NCI-H1092 (cell line): Measurements from ENCODE around the gene PPP1R8.

Experiments used
- DNase-seq: peaks from one replicate; lab custom pipeline; 2025; lab: John Stamatoyannopoulos, UW

PPP1R8 gene

DNA sequence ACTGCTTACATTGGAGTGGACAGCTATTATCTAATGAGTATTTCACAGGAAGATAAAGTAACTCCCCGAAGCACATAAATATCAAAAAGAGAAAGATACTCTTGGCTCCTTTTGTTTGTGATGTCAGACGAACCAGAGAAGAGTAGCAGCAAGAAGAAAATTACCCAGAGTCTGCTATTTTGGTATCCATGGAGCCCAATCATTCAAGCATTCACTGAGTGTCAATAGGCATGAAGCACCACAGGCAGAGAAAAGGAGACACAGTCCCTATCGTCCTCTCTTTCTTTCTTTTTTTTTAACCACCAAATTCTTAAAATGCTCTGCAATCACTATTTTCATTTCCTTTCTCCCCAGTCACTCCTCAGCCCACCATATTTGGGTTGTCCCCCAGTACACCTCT lies 63.9 kb downstream of the PPP1R8 start:
- DNase-seq: no peak
